Upper lobe of left lung (tissue), 6 donors: ENCODE results near the gene PDE4C. TPM values are rescaled to one million over a fixed set of nuclear protein-coding genes. Genes with fewer than 3 reads are reported as not detected.

Experiments used
- ATAC-seq, 2 donors: fragments of 200-7000 bp; cut with Tn5 transposase; one replicate each; pipeline ENCODE4 v1.9.1; 2022; ENCODE audit warnings: mild to moderate bottlenecking in 2 of 2, moderate library complexity in 2 of 2; ENCODE audit not compliant: low FRiP score in 2 of 2
- DNase-seq, 2 donors: peaks; one replicate each; pipeline ENCODE4 v3.0.0-alpha.2; 2019 to 2020
- H3K27ac ChIP-seq, 4 donors: fragments of 200-600 bp; sonication (generic); one replicate each; pipeline ENCODE4 v1.5.1; 2016 to 2019
- H3K27me3 ChIP-seq, 4 donors: fragments of 200-600 bp; sonication (generic); one replicate each; pipeline ENCODE4 v1.5.1; 2017 to 2019
- H3K36me3 ChIP-seq, 4 donors: fragments of 200-600 bp; sonication (generic); one replicate each; pipeline ENCODE4 v1.5.1; 2016 to 2019
- H3K4me1 ChIP-seq, 4 donors: fragments of 200-600 bp; sonication (generic); one replicate each; pipeline ENCODE4 v1.5.1; 2018 to 2019
- H3K4me3 ChIP-seq, 4 donors: fragments of 200-600 bp; sonication (generic); one replicate each; pipeline ENCODE4 v1.5.1; 2017 to 2019; ENCODE audit warnings: mild to moderate bottlenecking in 2 of 4, moderate library complexity in 1 of 4
- H3K9me3 ChIP-seq, 4 donors: fragments of 200-600 bp; sonication (generic); one replicate each; pipeline ENCODE4 v1.5.1; 2018 to 2019
- EP300 ChIP-seq, 4 donors: sonication (generic); formaldehyde crosslinking; IDR thresholded peaks; one replicate each; pipeline ENCODE4 v1.5.1; 2017; ENCODE audit warnings: antibody characterized with exemption in 4 of 4, control low read depth in 2 of 4
- POLR2A ChIP-seq, 4 donors: fragments of 450-650 bp; IDR thresholded peaks; one replicate each; pipeline ENCODE4 v1.5.1; 2016 to 2017; ENCODE audit warnings: antibody characterized with exemption in 4 of 4, mild to moderate bottlenecking in 2 of 4
- POLR2AphosphoS5 ChIP-seq, 2 donors: sonication (generic); formaldehyde crosslinking; IDR thresholded peaks; one replicate each; pipeline ENCODE4 v1.5.1; 2017; ENCODE audit warnings: antibody characterized with exemption in 2 of 2
- WGBS, 2 donors: methylation state at CpG; one replicate each; pipeline ENCODE4 v1.1.5; 2017 to 2018; 5-methylcytosine and 5-hydroxymethylcytosine counted together
- total RNA-seq, 6 donors: library from RNA; depleted of rRNA in 4 of 6; stranded (reverse); fragments of >200 nt in 4 of 6; gene quantifications; one replicate each; pipeline versions ENCODE4 v1.1.0 to v1.2.1, GENCODE V29; 2016 to 2021
- TF ChIP-seq, protein P1 (sequence below), 6 experiments: fragments of 450-650 bp in 4 of 6; fragments of 200-600 bp in 2 of 6; sonication (generic) in 2 of 6; IDR thresholded peaks; one replicate each; pipeline ENCODE4 v1.5.1; 2016 to 2019; ENCODE audit warnings: antibody characterized with exemption in 6 of 6
- donor health status: DM: no; HTN: no; CAD: no; lungs with moderate emphysema.
- donor health status: DM: no; HTN: yes; CAD: no; lungs with severe emphysema.

PDE4C gene
- total RNA-seq, 6 donors from 2014 or later, result 6.4 to 479 (median 21.0) TPM

DNA sequence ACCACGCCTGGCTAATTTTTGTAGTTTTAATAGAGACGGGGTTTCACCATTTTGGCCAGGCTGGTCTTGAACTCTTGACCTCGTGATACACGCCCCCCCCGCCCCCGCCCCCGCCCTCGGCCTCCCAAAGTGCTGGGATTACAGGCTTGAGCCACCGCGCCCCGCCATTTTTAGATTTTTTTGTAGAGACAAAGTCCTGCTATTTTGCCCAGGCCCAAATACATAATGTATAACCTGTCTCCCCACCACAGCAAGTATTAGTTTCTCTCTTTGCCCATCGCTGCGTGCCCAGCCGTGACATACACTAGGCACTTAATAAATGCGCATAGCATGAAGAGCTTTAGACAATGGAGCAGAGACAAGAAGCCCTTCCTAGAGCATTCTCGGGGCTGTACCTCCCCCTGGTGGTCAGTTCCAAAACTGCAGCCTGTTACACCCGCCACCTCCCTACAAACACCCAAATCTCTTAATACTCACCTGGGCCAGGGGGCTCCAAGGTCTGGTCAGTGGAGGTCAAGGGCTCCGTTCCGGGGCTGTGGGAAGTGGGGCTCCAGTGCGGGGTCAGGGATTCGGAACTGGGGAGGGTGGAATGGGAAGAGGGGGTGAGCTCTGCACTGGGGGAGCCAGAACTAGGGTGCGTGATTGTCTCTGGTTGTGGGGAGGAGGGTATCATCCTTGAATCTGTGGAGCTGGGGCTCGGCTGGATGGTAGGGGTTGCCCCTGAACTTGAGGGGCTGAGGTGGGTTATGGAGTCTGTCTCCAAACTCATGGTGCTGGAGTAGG, 25.5 kb upstream of the PDE4C start:
- Histone ChIP-seq H3K27me3 (no peaks in the 10 kb centered on the region), H3K27ac (no peak overlapping the region), H3K4me1 (peaks cover 0 to 13% (median 8%) of the 10 kb centered on the region in 4 donors), H3K36me3 (no peaks in the 10 kb centered on the region), H3K9me3 (peaks cover 0 to 3% (median 0%) of the 10 kb centered on the region in 4 donors), H3K4me3 (no peak overlapping the region)
- TF ChIP-seq POLR2AphosphoS5 (IDR thresholded peaks at IDR 0.05) (no peak), EP300 (IDR thresholded peaks at IDR 0.05) (no peak), POLR2A (IDR thresholded peaks at IDR 0.05) (no peak)
- TF ChIP-seq, protein P1, sequence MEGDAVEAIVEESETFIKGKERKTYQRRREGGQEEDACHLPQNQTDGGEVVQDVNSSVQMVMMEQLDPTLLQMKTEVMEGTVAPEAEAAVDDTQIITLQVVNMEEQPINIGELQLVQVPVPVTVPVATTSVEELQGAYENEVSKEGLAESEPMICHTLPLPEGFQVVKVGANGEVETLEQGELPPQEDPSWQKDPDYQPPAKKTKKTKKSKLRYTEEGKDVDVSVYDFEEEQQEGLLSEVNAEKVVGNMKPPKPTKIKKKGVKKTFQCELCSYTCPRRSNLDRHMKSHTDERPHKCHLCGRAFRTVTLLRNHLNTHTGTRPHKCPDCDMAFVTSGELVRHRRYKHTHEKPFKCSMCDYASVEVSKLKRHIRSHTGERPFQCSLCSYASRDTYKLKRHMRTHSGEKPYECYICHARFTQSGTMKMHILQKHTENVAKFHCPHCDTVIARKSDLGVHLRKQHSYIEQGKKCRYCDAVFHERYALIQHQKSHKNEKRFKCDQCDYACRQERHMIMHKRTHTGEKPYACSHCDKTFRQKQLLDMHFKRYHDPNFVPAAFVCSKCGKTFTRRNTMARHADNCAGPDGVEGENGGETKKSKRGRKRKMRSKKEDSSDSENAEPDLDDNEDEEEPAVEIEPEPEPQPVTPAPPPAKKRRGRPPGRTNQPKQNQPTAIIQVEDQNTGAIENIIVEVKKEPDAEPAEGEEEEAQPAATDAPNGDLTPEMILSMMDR (IDR thresholded peaks at IDR 0.05), result peak; percentile 92 to 96 (median 94)
- DNase-seq, result peak in 1 of 2 donors; percentile 68
- ATAC-seq, result peak; percentile 55 to 78
- 23 to 27% methylated on average over 20 to 22 of the region's 23 CpGs for WGBS, 2 donors

- H3K9me3 ChIP-seq, result peaks cover 0 to 3% (median 0%) of the 10 kb centered on the region in 4 donors
- DNase-seq (no peak), ATAC-seq (no peak)
- no peak overlapping the region for H3K4me3 ChIP-seq
- H3K36me3 ChIP-seq, result no peaks in the 10 kb centered on the region
- H3K27ac ChIP-seq, result no peak overlapping the region
- peaks cover 0 to 5% (median 3%) of the 10 kb centered on the region in 4 donors for H3K4me1 ChIP-seq
- no peak for TF ChIP-seq POLR2A (IDR thresholded peaks at IDR 0.05)
- no peak for TF ChIP-seq EP300 (IDR thresholded peaks at IDR 0.05)
- no peak for TF ChIP-seq POLR2AphosphoS5 (IDR thresholded peaks at IDR 0.05)
- TF ChIP-seq, protein P1 (IDR thresholded peaks at IDR 0.05), result no peak
- WGBS, 2 donors, result 97 to 100% methylated on average over 5 of the region's 5 CpGs
- H3K27me3 ChIP-seq, result no peaks in the 10 kb centered on the region
Observed at GRCh38 chr19:18249834-18250233, 23.6 kb upstream of the PDE4C start.

- 72 to 73% methylated on average over 7 of the region's 7 CpGs for WGBS, 2 donors
- TF ChIP-seq, protein P1 (IDR thresholded peaks at IDR 0.05), result no peak
- TF ChIP-seq POLR2AphosphoS5 (IDR thresholded peaks at IDR 0.05), result no peak
- TF ChIP-seq EP300 (IDR thresholded peaks at IDR 0.05), result no peak
- no peak for TF ChIP-seq POLR2A (IDR thresholded peaks at IDR 0.05)
- DNase-seq (no peak), ATAC-seq (no peak)
- Histone ChIP-seq H3K27me3 (no peaks in the 10 kb centered on the region), H3K9me3 (peaks cover 0 to 3% (median 0%) of the 10 kb centered on the region in 4 donors), H3K4me1 (peaks cover 0 to 3% (median 0%) of the 10 kb centered on the region in 4 donors), H3K4me3 (no peak overlapping the region), H3K36me3 (no peaks in the 10 kb centered on the region), H3K27ac (no peak overlapping the region)
Observed at GRCh38 chr19:18245297-18245696, 19.1 kb upstream of the PDE4C start.

DNA sequence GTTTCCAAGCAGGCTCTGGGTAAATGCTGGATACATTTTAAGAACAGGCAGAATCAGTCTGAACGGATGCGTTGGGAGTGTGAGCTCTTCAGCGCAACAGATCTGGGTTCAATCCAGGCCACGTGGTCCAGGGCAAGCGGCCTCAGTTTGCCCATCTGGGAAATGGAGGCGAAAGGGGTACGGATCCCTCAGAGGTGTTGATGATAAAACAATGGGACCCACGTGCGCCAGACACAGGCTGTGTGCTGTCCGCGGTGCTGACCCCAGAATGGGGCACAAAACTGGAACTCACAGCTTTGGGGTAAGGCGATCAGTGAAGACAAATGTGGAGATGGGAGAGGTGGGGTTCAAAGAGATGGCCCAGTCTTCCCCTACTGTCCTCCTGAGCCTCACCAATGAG, 13.1 kb upstream of the PDE4C start:
- TF ChIP-seq EP300 (IDR thresholded peaks at IDR 0.05) (no peak), POLR2AphosphoS5 (IDR thresholded peaks at IDR 0.05) (no peak), POLR2A (IDR thresholded peaks at IDR 0.05) (no peak)
- TF ChIP-seq, protein P1 (IDR thresholded peaks at IDR 0.05), result no peak
- DNase-seq, result no peak
- WGBS, 2 donors, result 39 to 42% methylated on average over 12 of the region's 12 CpGs
- no peaks in the 10 kb centered on the region for H3K4me1 ChIP-seq
- no peaks in the 10 kb centered on the region for H3K9me3 ChIP-seq
- no peak for ATAC-seq
- no peaks in the 10 kb centered on the region for H3K27me3 ChIP-seq
- H3K4me3 ChIP-seq, result no peak overlapping the region
- no peaks in the 10 kb centered on the region for H3K36me3 ChIP-seq
- H3K27ac ChIP-seq, result no peak overlapping the region
